Neuron (in vitro differentiated cells): ENCODE measurements around the gene TNRC18.

Source experiments
- H2AFZ ChIP-seq: one replicate; pipeline ENCODE4 v1.6.1; 2013; ENCODE audit warnings: low read depth, mild to moderate bottlenecking, inconsistent platforms, low read length, moderate library complexity
- H3K27me3 ChIP-seq: one replicate; pipeline ENCODE4 v1.6.1; 2013; ENCODE audit warnings: low read length; ENCODE audit not compliant: insufficient read depth
- H3K36me3 ChIP-seq: one replicate; pipeline ENCODE4 v1.6.1; 2013; ENCODE audit warnings: low read length; ENCODE audit not compliant: insufficient read depth
- H3K4me1 ChIP-seq: one replicate; pipeline ENCODE4 v1.6.1; 2013; ENCODE audit warnings: low read length; ENCODE audit not compliant: insufficient read depth
- H3K4me3 ChIP-seq: 2 replicates; pipeline ENCODE4 v1.5.1; 2013; ENCODE audit warnings: mild to moderate bottlenecking, low read length, moderate library complexity
- H3K9me3 ChIP-seq: one replicate; pipeline ENCODE4 v1.6.1; 2013; ENCODE audit warnings: low read length

TNRC18 gene

DNA sequence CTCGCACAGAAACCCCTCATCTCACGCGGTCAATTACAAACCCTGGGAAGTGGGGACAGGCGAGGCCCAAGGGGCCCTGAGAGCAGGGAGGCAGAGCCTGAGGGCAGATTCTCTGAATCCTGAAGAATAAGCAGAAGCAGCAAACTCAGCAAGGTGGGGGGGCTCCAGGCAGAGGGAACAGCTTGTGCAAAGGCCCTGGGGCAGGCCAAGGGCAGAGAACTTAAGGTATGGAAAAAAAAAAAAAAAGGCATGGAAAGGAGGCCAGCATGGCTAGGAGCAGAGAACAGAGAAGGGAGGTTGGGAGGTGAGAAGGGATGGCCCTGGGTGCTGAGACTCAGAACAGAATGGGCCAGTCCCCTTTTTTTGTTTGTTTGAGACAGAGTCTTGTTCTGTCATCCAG, 32.8 kb upstream of the TNRC18 start:
- no peaks in the 10 kb centered on the region for H3K36me3 ChIP-seq
- no peak overlapping the region for H3K4me3 ChIP-seq
- no peaks in the 10 kb centered on the region for H3K27me3 ChIP-seq
- H2AFZ ChIP-seq: no peak overlapping the region
- no peaks in the 10 kb centered on the region for H3K9me3 ChIP-seq
- peaks cover 13% of the 10 kb centered on the region for H3K4me1 ChIP-seq

DNA sequence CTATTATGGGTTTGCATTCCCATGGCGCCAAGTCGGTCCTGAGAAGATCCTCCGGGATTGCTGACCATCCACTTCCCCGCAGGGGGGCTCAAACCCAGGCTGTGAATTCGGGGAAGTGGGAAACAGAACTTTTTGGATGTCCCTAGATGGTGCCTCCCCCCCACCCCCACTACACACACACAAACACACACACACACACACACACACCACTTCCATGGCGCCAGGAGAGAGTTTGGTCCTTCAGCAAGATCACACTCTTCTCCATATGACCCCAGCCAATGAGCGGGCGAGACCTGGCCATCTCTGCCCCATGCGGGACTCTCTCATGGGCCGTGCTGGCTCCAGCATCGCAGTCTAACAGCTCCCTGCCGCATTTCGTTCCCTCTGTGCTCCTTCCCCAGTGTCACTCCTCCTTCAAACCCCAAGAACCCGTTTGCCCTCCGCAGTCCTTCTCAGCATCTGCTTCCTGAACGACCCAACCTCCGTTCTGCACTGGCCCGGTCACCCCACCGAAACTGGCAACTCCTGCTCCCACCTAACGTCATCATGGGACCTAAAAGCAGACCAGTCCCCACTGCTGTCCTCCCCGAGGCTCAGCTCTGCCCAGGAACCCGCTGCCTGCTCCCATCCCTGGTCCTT, 32.1 kb upstream of the TNRC18 start:
- no peaks in the 10 kb centered on the region for H3K27me3 ChIP-seq
- no peak overlapping the region for H2AFZ ChIP-seq
- no peak overlapping the region for H3K4me3 ChIP-seq
- H3K9me3 ChIP-seq: no peaks in the 10 kb centered on the region
- no peaks in the 10 kb centered on the region for H3K36me3 ChIP-seq
- H3K4me1 ChIP-seq: peaks cover 20% of the 10 kb centered on the region

DNA sequence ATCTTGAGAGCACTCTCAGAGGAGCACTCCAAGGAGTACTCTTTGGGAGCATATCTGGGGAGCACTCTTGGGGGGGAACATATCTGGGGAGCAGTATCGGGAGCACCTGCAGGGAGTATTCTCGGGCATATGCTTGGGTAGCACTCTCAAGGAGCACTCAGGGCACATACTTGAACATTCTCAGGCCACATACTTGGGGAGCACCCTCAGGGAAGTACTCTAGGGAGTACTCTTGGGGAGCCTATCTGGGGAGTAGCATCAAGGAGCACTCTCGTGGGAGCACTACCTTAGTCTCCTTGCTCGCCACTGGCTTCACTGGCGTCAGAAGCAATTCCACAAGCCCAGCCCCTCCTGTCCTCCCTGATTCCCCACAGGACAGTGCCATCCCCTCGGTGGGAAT, 31.5 kb upstream of the TNRC18 start:
- Histone ChIP-seq H3K4me3 (no peak overlapping the region), H3K36me3 (no peaks in the 10 kb centered on the region), H2AFZ (no peak overlapping the region), H3K9me3 (no peaks in the 10 kb centered on the region), H3K27me3 (no peaks in the 10 kb centered on the region), H3K4me1 (peaks cover 24% of the 10 kb centered on the region)

DNA sequence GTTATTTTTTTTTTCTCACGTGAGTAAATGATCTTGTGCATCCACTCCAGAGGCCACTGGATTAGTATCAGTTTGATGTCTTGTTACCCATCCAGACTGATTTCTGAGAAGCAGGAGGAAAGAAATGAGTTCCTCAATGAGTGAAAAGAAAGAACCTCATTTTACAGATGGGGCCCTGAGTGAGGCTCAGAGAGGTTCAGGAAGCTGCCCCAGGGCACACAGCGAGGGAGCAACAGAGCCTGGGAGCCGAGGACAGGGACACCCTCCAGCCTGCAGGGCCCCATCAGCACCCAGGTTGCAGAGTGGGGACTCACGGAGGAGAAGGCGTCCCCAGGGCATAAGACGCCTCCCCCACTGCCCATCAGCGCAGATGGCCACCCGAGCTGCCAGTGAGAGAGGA, 30.9 kb upstream of the TNRC18 start:
- H3K27me3 ChIP-seq: no peaks in the 10 kb centered on the region
- no peak overlapping the region for H3K4me3 ChIP-seq
- H3K36me3 ChIP-seq: no peaks in the 10 kb centered on the region
- H2AFZ ChIP-seq: no peak overlapping the region
- H3K9me3 ChIP-seq: no peaks in the 10 kb centered on the region
- peaks cover 24% of the 10 kb centered on the region for H3K4me1 ChIP-seq

DNA sequence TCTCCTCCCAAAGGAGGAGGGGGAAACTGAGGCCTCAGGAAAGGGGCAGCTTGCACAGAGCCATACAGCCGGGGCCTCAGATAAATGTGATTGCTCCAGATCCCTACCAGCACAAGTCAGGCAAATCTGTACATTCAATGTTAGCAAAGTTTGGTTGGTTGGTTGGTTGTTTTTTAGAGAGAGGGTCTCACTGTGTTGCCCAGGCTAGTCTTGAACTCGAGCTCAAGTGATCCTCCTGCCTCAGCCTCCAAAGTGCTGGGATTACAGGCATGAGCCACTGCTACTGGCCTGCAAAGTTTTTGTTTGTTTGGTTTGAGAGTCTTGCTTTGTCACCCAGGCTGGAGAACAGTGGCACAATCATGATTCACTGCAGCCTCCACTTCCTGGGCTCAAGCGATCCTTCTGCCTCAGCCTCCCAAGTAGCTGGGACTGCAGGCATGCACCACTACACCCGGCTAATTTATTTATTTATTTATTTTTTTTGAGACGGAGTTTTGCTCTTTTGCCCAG, 30.0 kb upstream of the TNRC18 start:
- Histone ChIP-seq H3K27me3 (no peaks in the 10 kb centered on the region), H3K9me3 (no peaks in the 10 kb centered on the region), H3K36me3 (no peaks in the 10 kb centered on the region), H2AFZ (no peak overlapping the region), H3K4me3 (no peak overlapping the region), H3K4me1 (peaks cover 27% of the 10 kb centered on the region)

DNA sequence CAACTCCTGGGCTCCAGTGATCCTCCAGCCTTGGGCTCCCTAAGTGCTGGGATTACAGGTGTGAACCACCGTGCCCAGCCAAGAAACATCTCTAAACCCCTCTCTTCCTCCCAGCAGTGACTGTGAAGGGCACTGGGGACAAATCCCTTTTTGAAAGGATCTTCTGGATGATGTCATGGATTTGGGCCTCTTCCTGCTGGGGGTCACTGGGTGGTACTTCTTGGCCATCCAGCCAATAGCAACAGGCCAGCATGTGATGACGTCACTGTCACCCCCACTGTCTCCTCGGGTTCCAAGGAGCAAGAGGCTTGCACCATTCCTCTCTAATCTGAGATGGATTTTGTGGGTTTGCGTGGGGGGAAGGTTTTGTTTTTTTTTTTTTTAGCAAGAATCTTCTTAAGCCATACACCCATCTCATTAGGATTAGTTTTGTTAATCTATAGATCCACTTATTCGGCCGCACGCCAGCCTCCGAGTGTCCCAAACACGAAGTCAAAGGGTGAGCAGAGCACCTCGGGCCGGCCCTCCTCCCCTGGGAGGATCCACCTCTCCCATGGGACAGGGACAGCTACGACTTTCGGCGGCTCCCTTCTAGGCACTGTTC, 29.4 kb upstream of the TNRC18 start:
- Histone ChIP-seq H3K4me3 (no peak overlapping the region), H3K36me3 (no peaks in the 10 kb centered on the region), H2AFZ (no peak overlapping the region), H3K27me3 (no peaks in the 10 kb centered on the region), H3K9me3 (no peaks in the 10 kb centered on the region), H3K4me1 (peaks cover 33% of the 10 kb centered on the region)

DNA sequence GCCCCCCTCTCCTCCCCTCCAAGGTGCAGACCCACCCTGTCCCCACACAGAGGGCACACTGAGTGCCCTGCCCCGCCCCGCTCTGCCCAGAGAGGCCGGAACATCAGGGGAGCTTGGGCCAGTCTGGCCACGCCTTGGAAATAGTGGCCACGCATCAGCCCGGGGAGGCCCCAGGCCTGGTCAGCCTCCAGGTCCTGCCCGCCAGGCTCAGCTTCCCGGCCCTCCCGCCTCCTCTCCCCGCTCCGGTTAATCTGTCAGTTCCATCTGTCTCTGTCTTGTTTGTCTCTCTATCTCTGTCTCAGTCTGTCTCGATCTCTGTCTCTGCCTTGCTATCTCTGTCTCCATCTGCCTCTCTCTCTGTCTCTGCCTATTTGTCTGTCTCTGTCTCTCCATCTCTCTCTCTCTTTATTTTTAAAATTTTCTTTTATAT, 28.9 kb upstream of the TNRC18 start:
- Histone ChIP-seq H3K36me3 (no peaks in the 10 kb centered on the region), H3K27me3 (no peaks in the 10 kb centered on the region), H3K9me3 (no peaks in the 10 kb centered on the region), H3K4me1 (peaks cover 34% of the 10 kb centered on the region), H3K4me3 (no peak overlapping the region), H2AFZ (no peak overlapping the region)

DNA sequence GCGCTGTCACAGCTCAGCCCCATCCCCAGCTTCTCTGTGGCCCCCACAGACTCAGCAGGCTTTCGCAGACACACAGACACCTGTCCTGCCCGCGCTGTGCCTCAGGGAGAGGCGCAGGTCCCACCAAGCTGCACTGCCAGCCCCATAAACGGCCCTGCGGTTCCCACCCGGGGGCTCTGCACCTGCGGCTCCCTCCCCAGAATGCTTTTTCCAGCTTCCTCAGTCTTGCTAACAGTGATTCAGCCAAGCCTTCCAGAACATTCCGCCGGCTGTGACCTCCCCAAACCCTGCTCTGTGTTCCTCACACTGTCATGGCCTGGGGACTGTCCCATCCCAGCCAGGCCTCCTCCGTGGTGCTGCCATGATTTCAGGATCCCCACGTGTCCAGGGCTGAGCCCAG, 27.8 kb upstream of the TNRC18 start:
- Histone ChIP-seq H3K36me3 (no peaks in the 10 kb centered on the region), H3K4me3 (no peak overlapping the region), H3K4me1 (peaks cover 34% of the 10 kb centered on the region), H3K9me3 (no peaks in the 10 kb centered on the region), H2AFZ (no peak overlapping the region), H3K27me3 (no peaks in the 10 kb centered on the region)

DNA sequence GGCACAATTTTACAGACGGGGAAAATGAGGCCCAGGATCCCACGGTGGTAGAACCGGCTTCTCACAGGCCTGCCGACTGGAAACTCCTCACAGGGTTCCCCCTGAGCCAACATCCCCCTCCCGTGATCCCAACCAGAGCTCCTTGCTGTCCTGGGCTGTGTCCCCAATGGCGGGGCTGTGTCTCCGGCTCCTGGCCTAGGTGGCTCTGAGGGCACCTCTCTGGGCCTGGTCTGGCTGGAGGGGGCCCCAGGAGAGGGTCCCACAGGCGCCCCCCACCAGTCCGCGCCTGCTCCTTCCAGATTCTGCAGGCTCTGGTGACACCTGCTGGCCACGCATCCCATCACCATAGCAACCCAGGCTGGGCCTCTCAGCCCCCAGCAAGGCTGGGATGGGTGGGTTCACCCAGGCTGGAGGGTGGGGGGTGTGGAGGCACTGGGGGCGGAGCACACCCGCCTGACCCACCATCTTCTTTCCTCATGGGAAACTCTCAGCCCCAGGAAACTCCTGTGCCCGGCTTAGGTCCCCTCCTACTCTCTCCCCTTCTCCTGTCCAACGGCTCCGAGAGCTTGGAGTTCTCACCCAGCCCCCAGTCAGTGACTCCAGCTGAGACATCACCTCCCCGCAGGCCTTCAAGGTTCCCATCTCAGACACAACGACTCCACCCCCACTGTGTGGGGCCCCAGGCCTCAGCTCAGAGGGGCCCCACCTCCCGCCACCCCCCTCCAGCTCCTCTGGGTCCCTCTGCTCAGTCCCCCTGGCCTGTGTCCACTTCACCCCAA, 27.1 kb upstream of the TNRC18 start:
- Histone ChIP-seq H3K4me1 (peaks cover 38% of the 10 kb centered on the region), H3K9me3 (no peaks in the 10 kb centered on the region), H3K27me3 (no peaks in the 10 kb centered on the region)

DNA sequence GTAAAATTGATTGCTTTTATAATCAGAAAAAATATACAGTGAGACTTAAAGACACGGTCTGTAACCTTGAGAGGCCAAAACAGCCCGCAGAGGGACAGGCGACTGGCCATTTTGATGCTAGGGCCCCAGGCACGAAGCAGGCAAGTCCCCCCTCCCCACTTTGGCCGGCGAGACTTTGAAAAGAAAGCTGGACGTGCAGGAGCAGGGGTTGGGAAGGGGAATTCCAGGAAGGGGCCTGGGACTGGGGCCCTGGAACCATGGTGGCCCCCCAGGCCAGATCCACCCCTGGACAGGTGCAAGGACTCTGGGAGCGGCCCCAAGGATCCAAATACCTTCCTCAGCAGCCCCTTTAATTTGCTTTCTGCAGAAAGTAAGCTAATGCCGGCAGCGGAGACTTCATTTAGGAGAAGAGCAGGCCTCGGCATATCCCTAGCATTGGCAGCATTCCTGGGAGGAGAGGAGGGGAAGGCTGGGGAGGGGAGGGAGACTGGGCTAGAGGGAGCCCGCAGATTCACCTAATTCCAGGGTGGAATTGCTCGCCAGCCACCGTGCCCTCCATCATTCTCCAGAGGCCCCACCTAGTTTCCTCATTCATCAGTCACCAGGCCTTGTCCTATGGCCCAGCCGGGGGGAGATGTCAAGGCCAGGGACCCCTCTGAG, 24.9 kb upstream of the TNRC18 start:
- Histone ChIP-seq H2AFZ (no peak overlapping the region), H3K4me1 (peaks cover 38% of the 10 kb centered on the region), H3K4me3 (no peak overlapping the region), H3K9me3 (no peaks in the 10 kb centered on the region), H3K27me3 (no peaks in the 10 kb centered on the region), H3K36me3 (no peaks in the 10 kb centered on the region)

More for the DNA sequence above, 27.1 kb upstream of the TNRC18 start:
- no peak overlapping the region for H2AFZ ChIP-seq
- no peak overlapping the region for H3K4me3 ChIP-seq
- no peaks in the 10 kb centered on the region for H3K36me3 ChIP-seq

DNA sequence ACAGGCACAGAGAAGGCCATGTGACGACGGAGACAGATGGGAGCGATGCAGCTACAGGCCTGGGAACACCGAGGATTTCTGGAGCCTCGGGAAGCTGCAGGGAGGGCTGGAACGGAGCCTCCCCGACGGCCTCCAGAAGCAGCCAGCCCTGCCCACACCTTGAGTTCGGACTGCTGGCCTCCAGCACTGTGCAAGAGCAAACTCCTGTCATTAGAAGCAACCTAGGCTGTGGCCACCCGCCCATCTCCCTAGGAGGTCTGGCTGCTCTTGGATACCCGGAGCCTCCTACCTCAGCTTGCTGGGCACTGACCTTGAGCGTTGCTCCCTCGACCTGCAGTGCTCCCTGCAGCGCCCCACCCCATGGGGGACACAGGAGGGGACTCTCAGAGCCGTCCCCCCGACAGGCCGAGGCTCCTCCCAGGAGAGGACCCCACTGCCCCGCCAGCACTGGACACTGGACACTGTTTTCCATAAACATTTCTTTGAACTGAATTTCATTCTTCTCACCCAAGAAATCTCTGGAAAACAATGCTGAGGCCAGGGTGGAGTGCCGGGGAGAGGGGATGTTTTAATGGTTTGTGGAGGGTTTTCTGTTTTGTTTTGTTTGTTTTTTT, 22.5 kb upstream of the TNRC18 start:
- Histone ChIP-seq H3K9me3 (no peaks in the 10 kb centered on the region), H3K36me3 (no peaks in the 10 kb centered on the region)

DNA sequence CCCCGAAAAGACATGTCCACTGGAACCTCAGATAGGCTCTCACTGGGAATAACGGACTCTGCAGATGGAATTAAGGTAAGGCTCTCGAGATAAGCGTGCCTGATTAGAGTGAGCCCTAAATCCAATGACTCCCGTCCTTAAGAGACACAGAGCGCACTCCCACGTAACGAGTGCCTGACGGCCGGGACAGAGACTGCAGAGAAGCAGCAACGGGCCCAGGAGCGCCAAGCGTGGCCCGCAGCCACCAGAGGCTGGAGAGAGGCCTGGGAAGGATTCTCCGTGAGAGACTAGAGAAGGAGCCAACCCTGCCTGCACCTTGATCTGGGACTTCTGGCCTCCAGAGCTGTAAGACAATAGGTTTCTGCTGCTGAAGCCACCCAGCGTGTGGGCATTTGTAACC, 20.0 kb upstream of the TNRC18 start:
- peaks cover 29% of the 10 kb centered on the region for H3K4me1 ChIP-seq
- H3K36me3 ChIP-seq: no peaks in the 10 kb centered on the region
- H2AFZ ChIP-seq: no peak overlapping the region
- no peaks in the 10 kb centered on the region for H3K27me3 ChIP-seq
- no peaks in the 10 kb centered on the region for H3K9me3 ChIP-seq
- H3K4me3 ChIP-seq: no peak overlapping the region

More for the DNA sequence above, 22.5 kb upstream of the TNRC18 start:
- Histone ChIP-seq H3K4me1 (peaks cover 24% of the 10 kb centered on the region), H3K4me3 (no peak overlapping the region), H3K27me3 (no peaks in the 10 kb centered on the region), H2AFZ (no peak overlapping the region)
